Measurements from ENCODE around the gene ZNF90. TPM values are rescaled to one million over a fixed set of nuclear protein-coding genes. Genes with fewer than 3 reads are reported as not detected.
"Not testable (repeated sequence)": the region's sequence is repeated elsewhere in the genome, so short reads cannot be mapped to it uniquely, and the experiment has no call there.

ZNF90 gene
- total RNA-seq, 1 donor from 2014 or later, result 2.0 TPM

- no peak for DNase-seq (ENCODE audit: low spot score in 2 of 2)
Measured at GRCh38 chr19:20102097-20102496, 24.3 kb downstream of the ZNF90 start.

GRCh38 chr19:20103091-20103740 is 25.4 kb downstream of the ZNF90 start:
- FAIRE-seq (no peak), DNase-seq (ENCODE audit: low spot score in 2 of 2) (no peak)

More at GRCh38 chr19:20102097-20102496, 24.3 kb downstream of the ZNF90 start:
- no peak for FAIRE-seq

GRCh38 chr19:20107301-20107700 is 29.5 kb downstream of the ZNF90 start:
- DNase-seq (ENCODE audit: low spot score in 2 of 2) (no peak), FAIRE-seq (no peak)

- DNase-seq (ENCODE audit: low spot score in 2 of 2); FAIRE-seq: not testable (repeated sequence)
Measured at GRCh38 chr19:20118064-20118839, 40.5 kb downstream of the ZNF90 start.

GRCh38 chr19:20124879-20125278 is 47.1 kb downstream of the ZNF90 start:
- FAIRE-seq, result no peak
- DNase-seq (ENCODE audit: low spot score in 2 of 2), result no peak

- FAIRE-seq, result not testable (repeated sequence)
Measured at GRCh38 chr19:20132933-20133332, 55.1 kb downstream of the ZNF90 start.

GRCh38 chr19:20137714-20138113 is 59.9 kb downstream of the ZNF90 start:
- not testable (repeated sequence) for FAIRE-seq; DNase-seq (ENCODE audit: low spot score in 2 of 2)

More at GRCh38 chr19:20132933-20133332, 55.1 kb downstream of the ZNF90 start:
- not testable (repeated sequence) for DNase-seq (ENCODE audit: low spot score in 2 of 2)

- FAIRE-seq (no peak), DNase-seq (ENCODE audit: low spot score in 2 of 2) (no peak)
Measured at GRCh38 chr19:20151617-20152145, 73.9 kb downstream of the ZNF90 start.

GRCh38 chr19:20152506-20152905 is 74.7 kb downstream of the ZNF90 start:
- not testable (repeated sequence) for DNase-seq (ENCODE audit: low spot score in 2 of 2); FAIRE-seq

GRCh38 chr19:20153281-20153680 is 75.5 kb downstream of the ZNF90 start:
- DNase-seq (ENCODE audit: low spot score in 2 of 2), result no peak
- FAIRE-seq, result no peak

GRCh38 chr19:20154636-20155035 is 76.8 kb downstream of the ZNF90 start:
- no peak for FAIRE-seq
- no peak for DNase-seq (ENCODE audit: low spot score in 2 of 2)

GRCh38 chr19:20162821-20163220 is 85.0 kb downstream of the ZNF90 start:
- no peak for FAIRE-seq

GRCh38 chr19:20164456-20164855 is 86.7 kb downstream of the ZNF90 start:
- DNase-seq (ENCODE audit: low spot score in 2 of 2) (no peak), FAIRE-seq (no peak)

More at GRCh38 chr19:20162821-20163220, 85.0 kb downstream of the ZNF90 start:
- no peak for DNase-seq (ENCODE audit: low spot score in 2 of 2)

GRCh38 chr19:20165971-20166592 is 88.3 kb downstream of the ZNF90 start:
- FAIRE-seq, result no peak
- no peak for DNase-seq (ENCODE audit: low spot score in 2 of 2)

- DNase-seq (ENCODE audit: low spot score in 2 of 2) (peak; percentile 70 to 76), FAIRE-seq (no peak)
Measured at GRCh38 chr19:20167020-20167644, 89.3 kb downstream of the ZNF90 start, which contains the start of gene ZNF486. Gene ZNF486, plus strand, starts transcription at chr19:20167214. Its CDS starts 117 bp downstream, at chr19:20167331.

GRCh38 chr19:20167651-20168122 is 89.9 kb downstream of the ZNF90 start:
- DNase-seq (ENCODE audit: low spot score in 2 of 2) (no peak), FAIRE-seq (no peak)
